ENCODE results near the gene SPI1.
"Not testable (repeated sequence)": the region's sequence is repeated elsewhere in the genome, so short reads cannot be mapped to it uniquely, and the experiment has no call there.

SPI1 gene

GRCh38 chr11:47342854-47343253 is 35.5 kb downstream of the SPI1 start:
- no peak overlapping the region for H3K4me3 ChIP-seq (ENCODE audit: low read length)
- H3K4me1 ChIP-seq (ENCODE audit: insufficient read depth, low read length): peaks cover 9% of the 10 kb centered on the region
- H3K9me3 ChIP-seq (ENCODE audit: low read length): no peaks in the 10 kb centered on the region
- peaks cover 5% of the 10 kb centered on the region for H3K27me3 ChIP-seq (ENCODE audit: insufficient read depth, low read length)
- no peak overlapping the region for H2AFZ ChIP-seq (ENCODE audit: low read depth, low read length)
- H3K36me3 ChIP-seq (ENCODE audit: insufficient read depth, low read length): no peaks in the 10 kb centered on the region

- Histone ChIP-seq H3K36me3 (ENCODE audit: insufficient read depth, low read length) (no peaks in the 10 kb centered on the region), H3K4me3 (ENCODE audit: low read length) (no peak overlapping the region), H3K4me1 (ENCODE audit: insufficient read depth, low read length) (peaks cover 9% of the 10 kb centered on the region), H3K9me3 (ENCODE audit: low read length) (no peaks in the 10 kb centered on the region), H2AFZ (ENCODE audit: low read depth, low read length) (no peak overlapping the region), H3K27me3 (ENCODE audit: insufficient read depth, low read length) (peaks cover 5% of the 10 kb centered on the region)
Observed at GRCh38 chr11:47342036-47342803, 36.1 kb downstream of the SPI1 start.

- H3K9me3 ChIP-seq (ENCODE audit: low read length): no peaks in the 10 kb centered on the region
- H3K4me3 ChIP-seq (ENCODE audit: low read length): no peak overlapping the region
- peaks cover 9% of the 10 kb centered on the region for H3K4me1 ChIP-seq (ENCODE audit: insufficient read depth, low read length)
- H3K36me3 ChIP-seq (ENCODE audit: insufficient read depth, low read length): no peaks in the 10 kb centered on the region
- H2AFZ ChIP-seq (ENCODE audit: low read depth, low read length): no peak overlapping the region
- peaks cover under 1% of the 10 kb centered on the region for H3K27me3 ChIP-seq (ENCODE audit: insufficient read depth, low read length)
Observed at GRCh38 chr11:47340980-47341775, 37.2 kb downstream of the SPI1 start.

- no peaks in the 10 kb centered on the region for H3K9me3 ChIP-seq (ENCODE audit: low read length)
- H3K36me3 ChIP-seq (ENCODE audit: insufficient read depth, low read length): no peaks in the 10 kb centered on the region
- H3K4me1 ChIP-seq (ENCODE audit: insufficient read depth, low read length): peaks cover 7% of the 10 kb centered on the region
- H3K4me3 ChIP-seq (ENCODE audit: low read length): no peak overlapping the region
- no peaks in the 10 kb centered on the region for H3K27me3 ChIP-seq (ENCODE audit: insufficient read depth, low read length)
- H2AFZ ChIP-seq (ENCODE audit: low read depth, low read length): no peak overlapping the region
Observed at GRCh38 chr11:47340010-47340409, 38.3 kb downstream of the SPI1 start.

- Histone ChIP-seq H3K4me3 (ENCODE audit: low read length) (no peak overlapping the region), H3K9me3 (ENCODE audit: low read length) (no peaks in the 10 kb centered on the region), H3K36me3 (ENCODE audit: insufficient read depth, low read length) (no peaks in the 10 kb centered on the region), H3K27me3 (ENCODE audit: insufficient read depth, low read length) (no peaks in the 10 kb centered on the region), H3K4me1 (ENCODE audit: insufficient read depth, low read length) (peaks cover 7% of the 10 kb centered on the region), H2AFZ (ENCODE audit: low read depth, low read length) (no peak overlapping the region)
Observed at GRCh38 chr11:47338396-47339241, 39.7 kb downstream of the SPI1 start.

- peaks cover 7% of the 10 kb centered on the region for H3K4me1 ChIP-seq (ENCODE audit: insufficient read depth, low read length)
- H3K9me3 ChIP-seq (ENCODE audit: low read length): no peaks in the 10 kb centered on the region
- H3K4me3 ChIP-seq (ENCODE audit: low read length): no peak overlapping the region
- no peak overlapping the region for H2AFZ ChIP-seq (ENCODE audit: low read depth, low read length)
- no peaks in the 10 kb centered on the region for H3K27me3 ChIP-seq (ENCODE audit: insufficient read depth, low read length)
- H3K36me3 ChIP-seq (ENCODE audit: insufficient read depth, low read length): no peaks in the 10 kb centered on the region
Observed at GRCh38 chr11:47337229-47337924, 41.0 kb downstream of the SPI1 start.

- H3K9me3 ChIP-seq (ENCODE audit: low read length): no peaks in the 10 kb centered on the region
- H3K4me3 ChIP-seq (ENCODE audit: low read length): no peak overlapping the region
- H3K27me3 ChIP-seq (ENCODE audit: insufficient read depth, low read length): no peaks in the 10 kb centered on the region
- no peak overlapping the region for H2AFZ ChIP-seq (ENCODE audit: low read depth, low read length)
- H3K4me1 ChIP-seq (ENCODE audit: insufficient read depth, low read length): peaks cover 6% of the 10 kb centered on the region
- H3K36me3 ChIP-seq (ENCODE audit: insufficient read depth, low read length): no peaks in the 10 kb centered on the region
Observed at GRCh38 chr11:47336595-47336994, 41.8 kb downstream of the SPI1 start.

GRCh38 chr11:47335733-47336132 is 42.6 kb downstream of the SPI1 start:
- Histone ChIP-seq H3K27me3 (ENCODE audit: insufficient read depth, low read length) (no peaks in the 10 kb centered on the region), H3K36me3 (ENCODE audit: insufficient read depth, low read length) (no peaks in the 10 kb centered on the region), H3K9me3 (ENCODE audit: low read length) (no peaks in the 10 kb centered on the region), H3K4me3 (ENCODE audit: low read length) (no peak overlapping the region), H2AFZ (ENCODE audit: low read depth, low read length) (no peak overlapping the region), H3K4me1 (ENCODE audit: insufficient read depth, low read length) (no peaks in the 10 kb centered on the region)

- H3K9me3 ChIP-seq (ENCODE audit: low read length); H3K27me3 ChIP-seq (ENCODE audit: insufficient read depth, low read length); H2AFZ ChIP-seq (ENCODE audit: low read depth, low read length); H3K36me3 ChIP-seq (ENCODE audit: insufficient read depth, low read length); H3K4me1 ChIP-seq (ENCODE audit: insufficient read depth, low read length); H3K4me3 ChIP-seq (ENCODE audit: low read length): not testable (repeated sequence)
Observed at GRCh38 chr11:47334699-47335411, 43.5 kb downstream of the SPI1 start.

- Histone ChIP-seq H2AFZ (ENCODE audit: low read depth, low read length) (no peak overlapping the region), H3K4me1 (ENCODE audit: insufficient read depth, low read length) (no peaks in the 10 kb centered on the region), H3K9me3 (ENCODE audit: low read length) (no peaks in the 10 kb centered on the region), H3K4me3 (ENCODE audit: low read length) (no peak overlapping the region), H3K27me3 (ENCODE audit: insufficient read depth, low read length) (no peaks in the 10 kb centered on the region), H3K36me3 (ENCODE audit: insufficient read depth, low read length) (peaks cover 8% of the 10 kb centered on the region)
Observed at GRCh38 chr11:47333886-47334443, 44.4 kb downstream of the SPI1 start.

GRCh38 chr11:47333526-47333845 is 44.9 kb downstream of the SPI1 start:
- Histone ChIP-seq H3K36me3 (ENCODE audit: insufficient read depth, low read length) (peaks cover 13% of the 10 kb centered on the region), H3K4me3 (ENCODE audit: low read length) (no peak overlapping the region), H3K27me3 (ENCODE audit: insufficient read depth, low read length) (no peaks in the 10 kb centered on the region), H3K9me3 (ENCODE audit: low read length) (no peaks in the 10 kb centered on the region), H3K4me1 (ENCODE audit: insufficient read depth, low read length) (no peaks in the 10 kb centered on the region), H2AFZ (ENCODE audit: low read depth, low read length) (no peak overlapping the region)
